Stimulated activated CD4-positive, alpha-beta T cell treated with anti-CD3 and anti-CD28 coated beads, Interleukin-2, amount 100 ng/mL, for 4 hours (primary cell): ENCODE results near the gene OR7A10.
"Not testable (repeated sequence)": the region's sequence is repeated elsewhere in the genome, so short reads cannot be mapped to it uniquely, and the experiment has no call there.

Experiments used
- DNase-seq: peaks from one replicate; pipeline ENCODE4 v3.0.0-alpha.2; 2020; ENCODE audit warnings: low read depth

OR7A10 gene

DNA sequence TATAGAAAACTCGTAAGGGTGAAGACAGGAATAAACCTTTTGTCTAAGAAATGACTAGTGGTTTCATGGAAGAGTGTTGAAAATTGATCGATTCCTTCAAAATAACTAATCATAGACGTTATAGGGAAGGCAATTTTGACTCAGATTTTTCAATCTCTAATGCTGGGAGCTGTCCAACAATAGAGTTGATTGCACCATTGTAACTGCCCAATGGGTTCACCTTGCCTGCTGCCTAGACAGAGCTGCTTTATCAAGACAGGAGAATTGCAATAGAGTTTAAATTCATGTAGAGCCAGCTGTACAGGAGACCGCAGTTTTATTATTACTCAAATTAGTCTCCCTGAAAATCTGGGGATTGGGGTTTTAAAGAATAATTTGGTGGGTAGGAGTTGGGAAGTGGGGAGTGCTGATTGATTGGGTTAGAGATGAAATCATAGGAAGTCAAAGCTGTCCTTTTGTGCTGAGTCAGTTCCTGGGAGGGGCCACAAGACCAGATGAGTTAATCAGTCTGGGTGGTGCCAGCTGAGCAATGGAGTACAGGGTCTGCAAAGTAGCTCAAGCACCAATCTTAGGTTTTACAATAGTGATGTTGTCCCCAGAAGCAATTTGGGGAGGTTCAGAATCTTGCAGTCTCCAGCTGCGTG lies 53.5 kb downstream of the OR7A10 start:
- no peak for DNase-seq

- not testable (repeated sequence) for DNase-seq
Measured at GRCh38 chr19:14792250-14792649, 56.5 kb downstream of the OR7A10 start.
